Renal cortex interstitium (tissue), 11 donors: ENCODE data around the gene NR3C2. TPM values are rescaled to one million over a fixed set of nuclear protein-coding genes. Genes with fewer than 3 reads are reported as not detected.

Experiments used
- DNase-seq, 11 donors: peaks; one replicate each; pipeline ENCODE4 v3.0.0-alpha.2; 2013; ENCODE audit warnings: low read depth in 9 of 11, low spot score in 4 of 11; ENCODE audit errors: extremely low read depth in 1 of 11
- polyA plus RNA-seq, 3 donors: library from polyadenylated mRNA; unstranded; fragments of 120-200 nt; gene quantifications; one replicate each; pipeline ENCODE4 v1.2.1, GENCODE V29; 2013; ENCODE audit not compliant: insufficient read length in 3 of 3

Gene NR3C2
- polyA plus RNA-seq, 3 donors: 14.4 to 16.2 (median 15.8) TPM

- peak in 1 of 11 donors; percentile 15 for DNase-seq
Observed at GRCh38 chr4:148441624-148441985, 609 bp downstream of the NR3C2 start.

- no peak for DNase-seq
Observed at GRCh38 chr4:148438047-148438446, 4.2 kb downstream of the NR3C2 start.

DNA sequence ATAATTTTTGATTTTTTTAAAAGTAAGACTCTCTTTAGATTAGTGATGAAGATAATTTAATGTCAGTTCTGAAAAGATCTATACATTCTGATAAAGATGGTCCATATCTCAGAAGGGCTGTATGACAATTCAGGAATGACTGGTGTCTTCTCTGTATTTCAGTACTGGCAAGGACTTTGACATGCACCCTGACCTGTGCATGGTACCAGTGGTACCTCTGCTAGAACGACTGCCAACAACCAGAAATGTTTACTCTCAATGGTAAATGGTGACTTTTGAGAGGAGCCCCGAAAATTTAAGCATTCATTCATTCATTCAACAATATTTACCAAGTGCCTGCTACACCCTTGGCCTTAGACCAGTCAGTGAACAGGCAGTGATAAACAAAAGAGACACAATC, 4.8 kb downstream of the NR3C2 start:
- DNase-seq: no peak

- DNase-seq: no peak
Observed at GRCh38 chr4:148436512-148436911, 5.7 kb downstream of the NR3C2 start.

DNA sequence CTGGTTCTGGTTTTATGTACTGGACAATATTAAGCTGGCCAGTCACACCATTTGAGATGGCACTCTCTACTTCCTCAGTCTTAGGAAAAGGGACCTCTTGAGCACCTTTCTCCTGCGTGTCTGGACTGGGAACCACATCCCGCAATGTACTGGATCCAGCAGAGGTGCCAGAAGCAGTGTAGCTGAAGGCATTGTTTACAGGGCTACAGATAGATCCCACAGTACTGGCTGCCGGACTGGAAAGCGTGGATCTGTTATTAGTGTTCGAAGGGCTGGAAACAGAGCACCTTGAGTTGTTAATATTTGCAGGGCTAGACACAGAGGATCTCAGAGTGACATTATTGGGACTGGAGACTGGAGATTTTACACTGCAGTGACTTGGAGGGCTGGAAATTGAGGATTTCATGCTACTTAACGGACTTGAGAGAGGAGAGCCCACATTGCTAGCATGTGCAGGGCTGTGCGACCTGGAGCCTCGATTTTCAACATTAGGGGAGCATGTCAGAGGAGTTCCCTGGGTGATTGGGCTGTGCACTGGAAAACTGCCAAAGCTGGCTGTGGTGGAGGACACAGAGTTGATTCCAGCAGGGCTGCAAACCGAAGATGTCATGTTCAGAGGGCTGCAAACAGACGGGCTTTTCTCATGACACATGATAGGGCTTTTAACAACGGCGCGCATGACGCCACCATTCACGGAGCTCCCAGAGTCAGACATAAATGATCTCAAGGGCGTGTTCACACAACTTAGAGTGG, 6.4 kb downstream of the NR3C2 start:
- no peak for DNase-seq

DNA sequence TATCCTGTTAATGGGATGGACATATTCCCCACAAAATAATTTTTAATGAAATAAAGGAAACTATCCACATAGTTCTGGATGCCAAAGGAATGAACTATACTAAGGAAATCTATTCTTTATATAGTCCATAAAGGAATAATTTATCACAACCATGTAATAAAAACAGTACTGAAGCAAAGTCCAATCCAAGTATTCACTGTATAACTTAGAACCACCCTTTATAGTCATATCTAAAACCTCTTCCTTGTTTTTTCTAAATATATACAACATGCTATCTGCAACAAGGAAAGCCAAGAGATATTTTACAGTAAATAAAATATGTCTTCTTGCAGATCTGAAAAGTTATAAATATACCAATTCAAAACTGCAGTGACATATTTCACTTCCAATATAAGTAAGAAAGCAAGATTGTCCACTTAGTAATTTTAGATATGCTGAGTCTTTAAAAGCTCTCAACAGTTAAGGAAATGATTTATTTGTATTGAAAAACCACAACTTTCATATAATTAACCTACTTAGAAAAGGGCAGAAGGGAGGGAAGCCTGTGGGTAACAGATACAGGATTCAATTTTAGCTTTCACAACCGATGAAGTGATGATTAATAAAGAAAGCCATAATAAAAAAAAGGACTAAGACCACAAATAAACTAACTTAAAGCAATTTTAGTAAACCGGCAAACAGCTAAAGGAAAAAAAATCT, 8.0 kb downstream of the NR3C2 start:
- no peak for DNase-seq

GRCh38 chr4:148431401-148431800, 10.8 kb downstream of the NR3C2 start:
- no peak for DNase-seq

- no peak for DNase-seq
Observed at GRCh38 chr4:148430854-148431253, 11.4 kb downstream of the NR3C2 start.

DNA sequence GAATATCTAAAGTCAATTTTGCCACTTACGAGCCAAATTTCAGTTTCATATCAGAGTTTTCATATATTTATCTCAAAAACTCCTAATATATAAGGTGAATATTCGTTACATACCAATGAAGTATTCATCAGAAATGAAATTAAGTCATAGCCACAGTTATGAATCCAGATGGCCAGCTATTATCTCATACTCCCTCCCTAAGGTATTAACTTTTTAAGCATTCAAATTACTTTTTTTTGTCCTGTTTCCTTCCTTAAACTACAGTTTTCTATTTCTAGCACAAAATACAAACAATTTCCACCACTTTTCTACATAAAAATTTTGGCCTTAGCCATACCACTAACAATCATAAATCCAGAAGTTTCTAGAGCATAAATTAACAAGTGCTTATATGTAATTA, 13.0 kb downstream of the NR3C2 start:
- DNase-seq: no peak

DNA sequence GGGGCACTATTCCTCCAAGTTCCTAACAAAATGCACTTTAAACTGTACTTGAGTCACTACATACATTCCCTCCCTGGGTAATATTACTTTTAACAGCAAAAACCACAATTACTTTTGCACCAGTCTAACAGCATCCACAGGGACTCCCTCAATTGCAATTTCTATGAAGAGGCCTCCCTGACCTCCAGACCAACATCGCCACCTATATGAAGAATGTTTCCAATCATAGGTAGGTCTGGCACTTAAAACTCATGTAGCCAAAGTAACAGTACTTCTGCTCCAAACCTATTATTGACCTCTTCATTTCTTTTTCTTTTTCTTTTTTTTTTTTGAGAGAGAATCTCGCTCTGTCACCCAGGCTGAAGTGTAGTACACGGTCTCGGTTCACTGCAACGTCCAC, 15.6 kb downstream of the NR3C2 start:
- DNase-seq: no peak

GRCh38 chr4:148425327-148426110, 16.7 kb downstream of the NR3C2 start:
- DNase-seq: no peak

DNA sequence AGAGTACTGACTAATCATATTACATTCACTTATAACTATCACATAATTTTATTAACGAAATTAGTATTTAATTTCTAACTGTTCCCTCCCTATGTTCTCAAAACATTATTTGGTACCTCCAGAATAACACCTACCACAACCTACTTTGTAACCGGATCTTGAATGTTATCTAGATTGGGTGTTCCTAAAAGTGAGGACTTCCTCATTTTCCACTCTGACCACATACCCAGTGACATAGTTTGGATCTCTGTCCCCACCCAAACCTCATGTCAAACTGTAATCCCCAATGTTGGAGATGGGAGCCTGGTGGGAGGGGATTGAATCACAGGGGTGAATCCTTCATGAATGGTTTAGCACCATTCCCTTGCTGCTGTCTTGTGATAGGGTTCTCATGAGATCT, 21.8 kb downstream of the NR3C2 start:
- DNase-seq: no peak

GRCh38 chr4:148415500-148415899, 26.7 kb downstream of the NR3C2 start:
- no peak for DNase-seq

- no peak for DNase-seq
Observed at GRCh38 chr4:148412460-148412994, 29.7 kb downstream of the NR3C2 start.

- DNase-seq: no peak
Observed at GRCh38 chr4:148405161-148405893, 36.9 kb downstream of the NR3C2 start.

DNA sequence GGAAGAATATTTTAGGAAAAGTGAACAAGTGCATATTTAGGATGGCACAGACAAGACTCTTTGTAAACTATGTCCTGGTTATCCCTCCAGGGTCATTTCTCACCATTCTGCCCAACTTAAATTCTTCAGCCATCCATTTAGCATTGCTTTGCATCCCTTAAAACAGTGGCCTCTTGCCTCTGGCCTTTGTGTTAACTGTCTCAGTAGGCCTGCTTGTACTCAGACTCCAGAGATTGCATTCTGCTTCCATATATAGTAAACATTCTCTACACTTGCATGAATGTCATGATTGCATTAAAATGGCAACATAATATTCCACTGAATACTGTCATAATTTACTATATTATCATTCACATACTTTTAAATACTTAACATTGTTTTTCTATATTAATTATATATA, 43.2 kb downstream of the NR3C2 start:
- DNase-seq: no peak

DNA sequence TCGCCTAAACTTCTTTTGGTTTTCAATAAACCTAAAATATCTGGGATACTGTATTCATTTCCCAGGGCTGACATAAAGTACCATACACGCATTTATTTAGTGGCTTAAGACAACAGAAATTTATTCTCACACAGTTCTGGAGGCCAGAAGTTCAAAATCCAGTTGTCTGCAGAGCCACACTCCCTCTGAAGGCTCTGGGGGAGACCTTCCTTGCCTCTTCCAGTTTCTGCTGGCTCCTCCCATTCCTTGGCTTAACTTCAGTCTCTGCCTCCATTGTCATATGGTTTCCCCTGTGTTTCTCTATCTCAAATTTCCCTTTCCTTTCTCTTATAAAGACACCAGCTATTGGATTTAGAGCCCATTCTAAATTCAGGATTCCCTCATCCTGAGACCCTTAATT, 44.4 kb downstream of the NR3C2 start:
- no peak for DNase-seq

- peak in 3 of 11 donors; percentile 23 to 40 (median 38) for DNase-seq
Observed at GRCh38 chr4:148396986-148397673, 45.1 kb downstream of the NR3C2 start.

DNA sequence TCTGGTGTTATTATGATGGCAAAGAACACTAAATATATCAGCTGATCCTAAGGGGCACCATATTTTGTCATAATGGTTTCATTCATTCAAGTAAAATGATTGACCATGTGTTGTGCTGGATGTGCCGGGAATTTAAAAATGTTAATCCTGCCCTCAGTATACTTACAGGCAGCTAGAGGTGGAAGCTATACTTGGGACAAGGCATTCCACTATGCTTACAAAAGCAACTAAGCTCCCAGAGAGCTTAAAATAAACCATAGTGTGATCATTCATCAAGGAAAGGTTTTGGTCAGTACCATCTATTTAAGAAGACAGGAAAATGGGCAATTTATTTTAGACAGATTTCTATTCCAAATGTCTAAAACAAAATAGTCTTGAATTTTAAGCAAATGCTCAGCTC, 46.4 kb downstream of the NR3C2 start:
- peak in 1 of 11 donors; percentile 11 for DNase-seq
